Heart right ventricle (tissue), 16 donors: ENCODE results near the gene ALG3. TPM values are rescaled to one million over a fixed set of nuclear protein-coding genes. Genes with fewer than 3 reads are reported as not detected.

Experiments
- ATAC-seq, 8 donors: fragments of 200-7000 bp; cut with Tn5 transposase; one replicate each; pipeline ENCODE4 v1.9.1; 2020; ENCODE audit warnings: mild to moderate bottlenecking in 8 of 8, moderate library complexity in 8 of 8, moderate number of reproducible peaks in 1 of 8
- DNase-seq, 2 donors: peaks; one replicate each; pipeline ENCODE4 v3.0.0-alpha.2; 2020
- H3K27ac ChIP-seq, 10 donors: fragments of 200-600 bp; sonication (generic) in 2 of 10; one replicate each; pipeline versions ENCODE4 v1.5.0 to v1.8.0; 2020 to 2022; ENCODE audit warnings: mild to moderate bottlenecking in 3 of 10
- H3K27me3 ChIP-seq, 7 donors: fragments of 200-600 bp; one replicate each; pipeline ENCODE4 v1.8.0; 2021 to 2022; ENCODE audit warnings: mild to moderate bottlenecking in 2 of 7
- H3K36me3 ChIP-seq, 9 donors: fragments of 200-600 bp; sonication (generic) in 1 of 9; one replicate each; pipeline versions ENCODE4 v1.5.0 to v1.8.0; 2020 to 2022; ENCODE audit warnings: mild to moderate bottlenecking in 2 of 9
- H3K4me1 ChIP-seq, 9 donors: fragments of 200-600 bp; sonication (generic) in 1 of 9; one replicate each; pipeline versions ENCODE4 v1.5.0 to v1.8.0; 2020 to 2022; ENCODE audit warnings: mild to moderate bottlenecking in 4 of 9
- H3K4me3 ChIP-seq, 10 donors: fragments of 200-600 bp; sonication (generic) in 2 of 10; one replicate each; pipeline versions ENCODE4 v1.5.0 to v1.8.0; 2020 to 2022; ENCODE audit warnings: mild to moderate bottlenecking in 7 of 10, moderate library complexity in 2 of 10
- H3K9me3 ChIP-seq, 11 donors: fragments of 200-600 bp in 10 of 11; sonication (generic) in 2 of 11; one replicate each; pipeline versions ENCODE4 v1.5.0 to v1.8.0; 2013 to 2022; ENCODE audit warnings: mild to moderate bottlenecking in 2 of 11, control low read depth in 1 of 11, moderate library complexity in 1 of 11
- CTCF ChIP-seq, 9 donors: fragments of 200-600 bp; sonication (generic) in 2 of 9; IDR thresholded peaks; one replicate each; pipeline versions ENCODE4 v1.5.0 to v1.8.0; 2021 to 2022; ENCODE audit warnings: antibody characterized with exemption in 9 of 9, mild to moderate bottlenecking in 5 of 9, moderate library complexity in 1 of 9
- WGBS, 2 donors: extraction: QIAGEN DNeasy Blood & Tissue Kit; methylation state at CpG; one replicate each; pipeline ENCODE4 v1.1.7; 2013; ENCODE audit warnings: inconsistent platforms in 1 of 2; 5-methylcytosine and 5-hydroxymethylcytosine counted together
- intact Hi-C, 10 donors: fragments of 100-400 bp; cut with DNase I; formaldehyde crosslinking; loops; one replicate each; pipeline versions ENCODE4 v1.11.1 to v1.14.2; 2022
- polyA plus RNA-seq, 2 donors: library from polyadenylated mRNA; stranded (reverse); fragments of 200-250 nt; gene quantifications; one replicate each; pipeline ENCODE4 v1.2.3, GENCODE V29; 2013
- total RNA-seq, 10 donors: library from RNA; stranded (reverse); fragmentation: NEBNext Ultra II Directional in 3 of 10; extraction: Animal tissue kit (Norgen Biotek cat#: 25700) in 3 of 10; gene quantifications; one replicate each; pipeline versions ENCODE4 v1.2.1 to v1.2.4, GENCODE V29; 2021 to 2023
- donor health status: Arrhythmogenic right ventricular cardiomyopathy.
- donor health status: ischemic (EF 13 %, LVEDD 7.1; RV severe dilation, severe dysfunction).
- donor health status: healthy with polysubstance abuse.
- donor health status: DM: no; HTN: yes; CAD: no.
- donor health status: DM: no; HTN: no; CAD: no.
- donor health status: ischemic (EF 25% LVEDD 6.9; RV normal size, moderate dysfunction).
- donor health status: ischemic (EF 25% LVEDD 5.7; RV mildly dilated, moderate dysfunction).
- donor health status: healthy.
- donor health status: DM: yes; HTN: yes; CAD: no.
- donor health status: Ischemic cardiomyopathy.
- donor health status: ischemic (EF 35%, LVEDD 5.7; RV mildly dilated, moderate dysfunction).
- donor health status: nonischemic (EF 11% LVEDD 7.7; RV severe dilation, severe dysfunction).
- donor health status: DM: yes; HTN: yes; CAD: no.
- donor health status: PGD.
- donor health status: ischemic (EF 29% LVEDD 5.4; RV normal size, mild dysfunction).
- donor health status: nonischemic (EF 23%, LVEDD 6.1; RV moderate dilation, normal function).

The ALG3 gene
- total and polyA plus RNA-seq, 12 donors: 10.7 to 63.6 (median 14.0) TPM

DNA sequence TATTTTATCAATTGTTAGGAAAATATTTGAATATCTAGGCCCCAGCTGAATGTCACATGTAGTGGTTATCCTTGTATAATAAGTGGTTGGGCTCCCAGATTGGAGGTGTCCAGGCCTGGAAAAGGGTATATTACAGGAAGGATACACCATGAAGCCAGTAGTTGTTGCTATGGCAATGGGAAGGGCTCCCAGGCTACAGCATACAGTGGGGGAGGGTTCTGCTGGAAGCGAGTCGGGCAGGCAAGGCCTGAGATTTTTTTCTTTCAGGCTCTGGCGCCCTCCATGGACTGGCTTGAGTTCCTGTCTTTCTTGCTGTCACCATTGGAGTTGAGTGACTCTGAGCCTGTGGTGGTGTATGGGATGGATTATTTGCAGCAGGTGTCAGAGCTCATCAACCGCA is 35.9 kb upstream of the ALG3 start:
- H3K36me3 ChIP-seq: no peaks in the 10 kb centered on the region
- peaks cover 0 to 23% (median 6%) of the 10 kb centered on the region in 7 donors for H3K27me3 ChIP-seq
- peak; percentile 75 to 87 (median 82) for ATAC-seq
- 20 to 27% methylated on average over 4 of the region's 4 CpGs for WGBS, 2 donors
- peak in 6 of 9 donors; percentile 29 to 56 (median 44) for TF ChIP-seq CTCF (IDR thresholded peaks at IDR 0.05)
- H3K27ac ChIP-seq: no peak overlapping the region
- peaks cover 0 to 8% (median 0%) of the 10 kb centered on the region in 9 donors for H3K4me1 ChIP-seq
- intact Hi-C loops: loop anchor here in 5 of 10 donors (5.0 to 10.0 kb wide), 2 partner anchors 387 to 390 kb away; no protein-coding TSS in a partner anchor
- no peak overlapping the region for H3K4me3 ChIP-seq
- peak in 1 of 2 donors; percentile 70 for DNase-seq
- no peaks in the 10 kb centered on the region for H3K9me3 ChIP-seq

DNA sequence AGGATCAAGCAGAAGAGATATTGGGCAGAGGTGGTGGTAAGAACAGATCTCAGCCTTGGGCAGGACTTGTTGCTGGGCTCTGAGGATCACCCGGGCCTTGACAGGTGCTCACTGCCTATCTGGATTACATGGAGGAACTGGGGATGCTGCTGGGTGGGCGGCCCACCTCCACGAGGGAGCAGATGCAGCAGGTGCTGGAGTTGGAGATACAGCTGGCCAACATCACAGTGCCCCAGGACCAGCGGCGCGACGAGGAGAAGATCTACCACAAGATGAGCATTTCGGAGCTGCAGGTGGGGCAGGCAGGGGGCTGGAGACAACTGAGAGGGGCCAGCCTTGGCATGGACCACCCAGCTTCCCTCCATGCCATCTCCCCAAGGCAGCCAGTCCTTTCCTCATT is 34.9 kb upstream of the ALG3 start:
- H3K4me3 ChIP-seq: no peak overlapping the region
- DNase-seq (no peak), ATAC-seq (no peak)
- TF ChIP-seq CTCF (IDR thresholded peaks at IDR 0.05): no peak
- no peaks in the 10 kb centered on the region for H3K9me3 ChIP-seq
- H3K27ac ChIP-seq: no peak overlapping the region
- no peaks in the 10 kb centered on the region for H3K36me3 ChIP-seq
- peaks cover 0 to 8% (median 0%) of the 10 kb centered on the region in 9 donors for H3K4me1 ChIP-seq
- H3K27me3 ChIP-seq: peaks cover 0 to 16% (median 0%) of the 10 kb centered on the region in 7 donors
- 88 to 93% methylated on average over 8 of the region's 8 CpGs for WGBS, 2 donors
- intact Hi-C loops: loop anchor here in 1 of 10 donors (10.0 kb wide), 1 partner anchor 389 kb away; no protein-coding TSS in a partner anchor

GRCh38 chr3:184282941-184283340 is 34.2 kb upstream of the ALG3 start:
- Histone ChIP-seq H3K27ac (no peak overlapping the region), H3K4me3 (no peak overlapping the region), H3K27me3 (peaks cover 0 to 10% (median 0%) of the 10 kb centered on the region in 7 donors), H3K36me3 (no peaks in the 10 kb centered on the region), H3K9me3 (no peaks in the 10 kb centered on the region), H3K4me1 (peaks cover 0 to 8% (median 0%) of the 10 kb centered on the region in 9 donors)
- 94 to 98% methylated on average over 4 of the region's 4 CpGs for WGBS, 2 donors
- ATAC-seq (no peak), DNase-seq (no peak)
- no peak for TF ChIP-seq CTCF (IDR thresholded peaks at IDR 0.05)
- intact Hi-C loops: loop anchor here in 1 of 10 donors (10.0 kb wide), 1 partner anchor 388 kb away; no protein-coding TSS in a partner anchor

GRCh38 chr3:184277366-184277765 is 28.6 kb upstream of the ALG3 start:
- H3K27me3 ChIP-seq: peaks cover 10 to 49% (median 46%) of the 10 kb centered on the region in 7 donors
- ATAC-seq (peak in 1 of 8 donors; percentile 48), DNase-seq (no peak)
- no peak overlapping the region for H3K27ac ChIP-seq
- WGBS, 2 donors: 86 to 94% methylated on average over 6 of the region's 6 CpGs
- intact Hi-C loops: no loop called here
- no peaks in the 10 kb centered on the region for H3K9me3 ChIP-seq
- peaks cover 0 to 8% (median 0%) of the 10 kb centered on the region in 9 donors for H3K4me1 ChIP-seq
- H3K36me3 ChIP-seq: no peaks in the 10 kb centered on the region
- TF ChIP-seq CTCF (IDR thresholded peaks at IDR 0.05): no peak
- no peak overlapping the region for H3K4me3 ChIP-seq
